Measurements from ENCODE around the gene SLC35B4.

SLC35B4 gene, protein sequence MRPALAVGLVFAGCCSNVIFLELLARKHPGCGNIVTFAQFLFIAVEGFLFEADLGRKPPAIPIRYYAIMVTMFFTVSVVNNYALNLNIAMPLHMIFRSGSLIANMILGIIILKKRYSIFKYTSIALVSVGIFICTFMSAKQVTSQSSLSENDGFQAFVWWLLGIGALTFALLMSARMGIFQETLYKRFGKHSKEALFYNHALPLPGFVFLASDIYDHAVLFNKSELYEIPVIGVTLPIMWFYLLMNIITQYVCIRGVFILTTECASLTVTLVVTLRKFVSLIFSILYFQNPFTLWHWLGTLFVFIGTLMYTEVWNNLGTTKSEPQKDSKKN

DNA sequence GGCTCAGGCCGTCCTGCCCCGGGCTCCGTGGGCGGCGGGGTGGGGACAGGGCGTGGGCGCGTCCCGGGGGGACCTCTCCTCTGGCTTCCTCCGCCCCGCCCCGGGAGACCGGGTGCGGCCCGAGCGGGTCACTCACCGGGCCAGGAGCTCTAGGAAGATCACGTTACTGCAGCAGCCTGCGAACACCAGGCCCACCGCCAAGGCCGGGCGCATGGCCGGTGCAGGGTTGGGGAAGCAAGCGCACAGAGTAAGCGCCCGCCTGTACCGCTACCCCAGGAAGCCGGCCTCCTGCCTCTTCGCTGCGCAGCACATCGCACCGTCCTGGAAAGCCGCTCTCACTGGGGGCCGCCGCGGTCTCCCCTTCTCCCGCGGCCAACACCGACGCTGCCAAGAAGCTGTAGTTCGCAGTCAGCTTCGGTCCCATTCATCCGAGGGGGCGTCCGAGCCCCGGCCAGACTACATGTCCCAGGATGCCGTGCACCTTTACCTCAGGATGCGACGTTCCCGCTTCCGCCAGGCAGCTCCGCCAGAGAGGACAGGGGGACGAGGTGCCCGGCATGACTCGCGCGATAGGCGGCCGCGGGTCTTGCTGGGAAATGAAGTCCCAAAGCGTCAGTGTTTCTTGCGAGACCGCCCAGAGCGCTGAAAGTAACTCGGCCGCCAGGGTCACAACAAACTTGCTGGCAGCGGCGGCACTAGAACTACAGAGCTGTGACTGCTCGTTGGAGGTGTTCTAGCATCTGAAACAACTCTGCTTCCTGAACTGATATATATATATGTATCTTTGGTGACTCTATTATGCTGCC is at the start of gene SLC35B4:
SLC35B4 (minus strand) TSS at position 392 of the 806 bp plus-strand sequence; CDS start at position 213, 179 bp downstream.
- no peak for TF ChIP-seq EZH2 (IDR thresholded peaks at IDR 0.05; ENCODE audit: borderline replicate concordance, low read length)
- TF ChIP-seq, protein P1, sequence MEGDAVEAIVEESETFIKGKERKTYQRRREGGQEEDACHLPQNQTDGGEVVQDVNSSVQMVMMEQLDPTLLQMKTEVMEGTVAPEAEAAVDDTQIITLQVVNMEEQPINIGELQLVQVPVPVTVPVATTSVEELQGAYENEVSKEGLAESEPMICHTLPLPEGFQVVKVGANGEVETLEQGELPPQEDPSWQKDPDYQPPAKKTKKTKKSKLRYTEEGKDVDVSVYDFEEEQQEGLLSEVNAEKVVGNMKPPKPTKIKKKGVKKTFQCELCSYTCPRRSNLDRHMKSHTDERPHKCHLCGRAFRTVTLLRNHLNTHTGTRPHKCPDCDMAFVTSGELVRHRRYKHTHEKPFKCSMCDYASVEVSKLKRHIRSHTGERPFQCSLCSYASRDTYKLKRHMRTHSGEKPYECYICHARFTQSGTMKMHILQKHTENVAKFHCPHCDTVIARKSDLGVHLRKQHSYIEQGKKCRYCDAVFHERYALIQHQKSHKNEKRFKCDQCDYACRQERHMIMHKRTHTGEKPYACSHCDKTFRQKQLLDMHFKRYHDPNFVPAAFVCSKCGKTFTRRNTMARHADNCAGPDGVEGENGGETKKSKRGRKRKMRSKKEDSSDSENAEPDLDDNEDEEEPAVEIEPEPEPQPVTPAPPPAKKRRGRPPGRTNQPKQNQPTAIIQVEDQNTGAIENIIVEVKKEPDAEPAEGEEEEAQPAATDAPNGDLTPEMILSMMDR (IDR thresholded peaks at IDR 0.05; ENCODE audit: low read length), result peak; percentile 22; the same call in 1 of the 2 replicates
- Histone ChIP-seq H3K9me3 (ENCODE audit: low read length) (no peaks in the 10 kb centered on the region), H3K27ac (ENCODE audit: low read depth, low read length, poor library complexity, severe bottlenecking) (peak within 1 kb of the TSS; percentile 62), H3K4me3 (ENCODE audit: low read depth, low read length, poor library complexity, severe bottlenecking) (peak within 1 kb of the TSS; percentile 85), H4K20me1 (ENCODE audit: insufficient read depth, low read length) (no peaks in the 10 kb centered on the region), H3K27me3 (ENCODE audit: insufficient read depth, low read length) (no peaks in the 10 kb centered on the region), H3K9me2 (ENCODE audit: low read depth, low read length) (no peaks in the 10 kb centered on the region), H3K9ac (ENCODE audit: low read length) (peak within 1 kb of the TSS; percentile 90), H3F3A (ENCODE audit: insufficient read depth, low read length) (no peaks in the 10 kb centered on the region), H3K4me2 (ENCODE audit: low read length) (peak within 1 kb of the TSS; percentile 95), H3K36me3 (ENCODE audit: insufficient read depth, low read length) (peaks cover 11% of the 10 kb centered on the region), H3K79me2 (ENCODE audit: insufficient read depth, low read length) (peaks cover 30% of the 10 kb centered on the region), H3K4me1 (ENCODE audit: insufficient read depth, low read length, severe bottlenecking) (peaks cover 22% of the 10 kb centered on the region), H2AFZ (ENCODE audit: low read length) (peak within 1 kb of the TSS; percentile 66)

DNA sequence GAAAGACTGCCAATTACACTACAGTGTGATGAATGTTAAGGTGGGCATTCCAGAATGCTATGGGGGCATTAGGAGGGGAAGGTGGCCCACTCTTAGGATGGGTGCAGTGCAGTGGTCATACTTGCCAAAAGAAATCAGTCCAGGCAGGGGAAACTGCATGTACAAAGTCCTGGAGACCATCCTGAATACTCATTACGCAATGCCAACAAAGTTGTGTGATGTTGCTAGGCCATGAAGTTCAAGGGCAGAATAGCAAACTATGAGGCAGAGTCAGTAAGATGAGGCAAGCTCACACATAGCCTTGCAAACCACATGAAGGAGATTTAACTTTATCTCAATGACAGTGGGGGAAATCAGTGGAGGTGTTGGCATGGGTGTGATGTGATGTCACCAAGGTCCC is 49.8 kb upstream of the SLC35B4 start:
- Histone ChIP-seq H3K9me2 (ENCODE audit: low read depth, low read length) (no peaks in the 10 kb centered on the region), H3K4me2 (ENCODE audit: low read length) (no peak overlapping the region)
- no peak for TF ChIP-seq EZH2 (IDR thresholded peaks at IDR 0.05; ENCODE audit: borderline replicate concordance, low read length)
- TF ChIP-seq, protein P1 (IDR thresholded peaks at IDR 0.05; ENCODE audit: low read length), result no peak

DNA sequence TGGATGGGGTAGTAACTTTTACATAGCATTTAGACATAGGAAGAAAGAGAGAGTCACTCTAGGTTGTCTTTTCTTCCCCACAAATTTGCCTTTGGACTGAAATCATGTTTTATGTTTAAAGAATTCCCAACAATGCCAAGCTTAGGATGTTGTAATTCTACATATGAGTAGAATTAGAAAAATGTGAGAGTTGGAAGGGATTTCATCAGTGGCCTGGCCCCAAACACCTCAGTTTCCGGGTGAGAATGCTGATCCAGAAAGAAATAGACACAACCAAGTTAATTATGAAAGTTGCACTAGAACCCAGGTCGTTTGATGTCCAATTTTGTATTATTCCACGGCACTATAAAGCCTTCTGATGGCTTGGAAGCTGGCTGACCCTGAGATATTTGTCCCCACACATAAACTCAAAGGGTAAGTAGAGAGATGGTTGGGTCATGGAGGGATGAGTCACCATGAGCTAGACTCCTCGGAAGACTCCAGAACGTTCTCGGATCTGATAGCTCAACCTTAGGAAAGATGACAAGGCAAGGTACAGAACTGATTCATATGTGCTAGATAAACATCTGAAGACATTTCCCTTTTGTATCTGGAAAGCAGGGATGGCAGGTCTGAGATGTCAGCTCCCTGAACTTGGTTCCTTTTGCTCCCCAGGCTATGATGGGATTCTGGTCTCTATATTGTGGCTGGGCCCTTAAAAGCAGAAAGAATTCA is 48.8 kb upstream of the SLC35B4 start:
- no peaks in the 10 kb centered on the region for H3K36me3 ChIP-seq (ENCODE audit: insufficient read depth, low read length)
- H3K27me3 ChIP-seq (ENCODE audit: insufficient read depth, low read length), result no peaks in the 10 kb centered on the region
- H3K9ac ChIP-seq (ENCODE audit: low read length), result no peak overlapping the region
- H2AFZ ChIP-seq (ENCODE audit: low read length), result no peak overlapping the region
- H4K20me1 ChIP-seq (ENCODE audit: insufficient read depth, low read length), result no peaks in the 10 kb centered on the region
- no peaks in the 10 kb centered on the region for H3K9me2 ChIP-seq (ENCODE audit: low read depth, low read length)
- H3K4me1 ChIP-seq (ENCODE audit: insufficient read depth, low read length, severe bottlenecking), result no peaks in the 10 kb centered on the region
- no peak overlapping the region for H3K4me3 ChIP-seq (ENCODE audit: low read depth, low read length, poor library complexity, severe bottlenecking)
- no peak overlapping the region for H3K27ac ChIP-seq (ENCODE audit: low read depth, low read length, poor library complexity, severe bottlenecking)
- H3K4me2 ChIP-seq (ENCODE audit: low read length), result no peak overlapping the region
- TF ChIP-seq EZH2 (IDR thresholded peaks at IDR 0.05; ENCODE audit: borderline replicate concordance, low read length), result no peak
- TF ChIP-seq, protein P1 (IDR thresholded peaks at IDR 0.05; ENCODE audit: low read length), result no peak
- no peaks in the 10 kb centered on the region for H3F3A ChIP-seq (ENCODE audit: insufficient read depth, low read length)
- H3K79me2 ChIP-seq (ENCODE audit: insufficient read depth, low read length), result no peaks in the 10 kb centered on the region
- H3K9me3 ChIP-seq (ENCODE audit: low read length), result no peaks in the 10 kb centered on the region

More for the DNA sequence above, 49.8 kb upstream of the SLC35B4 start:
- H3F3A ChIP-seq (ENCODE audit: insufficient read depth, low read length), result no peaks in the 10 kb centered on the region
- H3K4me1 ChIP-seq (ENCODE audit: insufficient read depth, low read length, severe bottlenecking), result no peaks in the 10 kb centered on the region
- no peak overlapping the region for H3K27ac ChIP-seq (ENCODE audit: low read depth, low read length, poor library complexity, severe bottlenecking)
- H3K27me3 ChIP-seq (ENCODE audit: insufficient read depth, low read length), result no peaks in the 10 kb centered on the region
- no peaks in the 10 kb centered on the region for H3K9me3 ChIP-seq (ENCODE audit: low read length)
- H4K20me1 ChIP-seq (ENCODE audit: insufficient read depth, low read length), result no peaks in the 10 kb centered on the region
- no peaks in the 10 kb centered on the region for H3K79me2 ChIP-seq (ENCODE audit: insufficient read depth, low read length)
- no peaks in the 10 kb centered on the region for H3K36me3 ChIP-seq (ENCODE audit: insufficient read depth, low read length)
- H3K9ac ChIP-seq (ENCODE audit: low read length), result no peak overlapping the region
- H3K4me3 ChIP-seq (ENCODE audit: low read depth, low read length, poor library complexity, severe bottlenecking), result no peak overlapping the region
- no peak overlapping the region for H2AFZ ChIP-seq (ENCODE audit: low read length)

Measured in OCI-LY1 (cell line).